Measurements from ENCODE around the gene UBAC2.

The UBAC2 gene

GRCh38 chr13:99161512-99161911 is 39.1 kb upstream of the UBAC2 start:
- FAIRE-seq = no peak
- no peak for DNase-seq (ENCODE audit: insufficient read length, low spot score)
- TF ChIP-seq SPI1 (IDR thresholded peaks at IDR 0.05; ENCODE audit: low read depth, low read length) (no peak), TAF1 (IDR thresholded peaks at IDR 0.05; ENCODE audit: low read depth, low read length) (no peak), POLR2A (IDR thresholded peaks at IDR 0.05; ENCODE audit: low read depth, low read length) (no peak), POLR2AphosphoS5 (IDR thresholded peaks at IDR 0.05; ENCODE audit: low read depth, low read length) (no peak), POU2F2 (IDR thresholded peaks at IDR 0.05; ENCODE audit: low read depth, low read length) (no peak), PAX5 (IDR thresholded peaks at IDR 0.05; ENCODE audit: insufficient read depth, low read length, severe bottlenecking) (no peak)

GRCh38 chr13:99162567-99163361 is 37.9 kb upstream of the UBAC2 start:
- FAIRE-seq (no peak), DNase-seq (ENCODE audit: insufficient read length, low spot score) (no peak)
- TF ChIP-seq POLR2A (IDR thresholded peaks at IDR 0.05; ENCODE audit: low read depth, low read length) = no peak

- FAIRE-seq (no peak), DNase-seq (ENCODE audit: insufficient read length, low spot score) (no peak)
- TF ChIP-seq POU2F2 (IDR thresholded peaks at IDR 0.05; ENCODE audit: low read depth, low read length) = no peak
- TF ChIP-seq TAF1 (IDR thresholded peaks at IDR 0.05; ENCODE audit: low read depth, low read length) = no peak
- no peak for TF ChIP-seq POLR2AphosphoS5 (IDR thresholded peaks at IDR 0.05; ENCODE audit: low read depth, low read length)
- no peak for TF ChIP-seq PAX5 (IDR thresholded peaks at IDR 0.05; ENCODE audit: insufficient read depth, low read length, severe bottlenecking)
- no peak for TF ChIP-seq POLR2A (IDR thresholded peaks at IDR 0.05; ENCODE audit: low read depth, low read length)
- no peak for TF ChIP-seq SPI1 (IDR thresholded peaks at IDR 0.05; ENCODE audit: low read depth, low read length)
Observed at GRCh38 chr13:99164226-99164625, 36.4 kb upstream of the UBAC2 start.

- TF ChIP-seq POLR2AphosphoS5 (IDR thresholded peaks at IDR 0.05; ENCODE audit: low read depth, low read length) = no peak
- no peak for TF ChIP-seq POLR2A (IDR thresholded peaks at IDR 0.05; ENCODE audit: low read depth, low read length)
- no peak for TF ChIP-seq PAX5 (IDR thresholded peaks at IDR 0.05; ENCODE audit: insufficient read depth, low read length, severe bottlenecking)
- TF ChIP-seq SPI1 (IDR thresholded peaks at IDR 0.05; ENCODE audit: low read depth, low read length) = no peak
- TF ChIP-seq POU2F2 (IDR thresholded peaks at IDR 0.05; ENCODE audit: low read depth, low read length) = no peak
- FAIRE-seq (no peak), DNase-seq (ENCODE audit: insufficient read length, low spot score) (no peak)
Observed at GRCh38 chr13:99165753-99166587, 34.7 kb upstream of the UBAC2 start.

- no peak for FAIRE-seq
Observed at GRCh38 chr13:99172951-99173350, 27.7 kb upstream of the UBAC2 start.

GRCh38 chr13:99173606-99174005 is 27.0 kb upstream of the UBAC2 start:
- no peak for DNase-seq (ENCODE audit: insufficient read length, low spot score)
- FAIRE-seq = no peak
- TF ChIP-seq SPI1 (IDR thresholded peaks at IDR 0.05; ENCODE audit: low read depth, low read length) (no peak), POU2F2 (IDR thresholded peaks at IDR 0.05; ENCODE audit: low read depth, low read length) (no peak), POLR2A (IDR thresholded peaks at IDR 0.05; ENCODE audit: low read depth, low read length) (no peak), PAX5 (IDR thresholded peaks at IDR 0.05; ENCODE audit: insufficient read depth, low read length, severe bottlenecking) (no peak), TAF1 (IDR thresholded peaks at IDR 0.05; ENCODE audit: low read depth, low read length) (no peak), POLR2AphosphoS5 (IDR thresholded peaks at IDR 0.05; ENCODE audit: low read depth, low read length) (no peak)

More at GRCh38 chr13:99172951-99173350, 27.7 kb upstream of the UBAC2 start:
- DNase-seq (ENCODE audit: insufficient read length, low spot score) = no peak
- no peak for TF ChIP-seq PAX5 (IDR thresholded peaks at IDR 0.05; ENCODE audit: insufficient read depth, low read length, severe bottlenecking)
- TF ChIP-seq POLR2AphosphoS5 (IDR thresholded peaks at IDR 0.05; ENCODE audit: low read depth, low read length) = no peak
- no peak for TF ChIP-seq POLR2A (IDR thresholded peaks at IDR 0.05; ENCODE audit: low read depth, low read length)
- no peak for TF ChIP-seq POU2F2 (IDR thresholded peaks at IDR 0.05; ENCODE audit: low read depth, low read length)
- TF ChIP-seq TAF1 (IDR thresholded peaks at IDR 0.05; ENCODE audit: low read depth, low read length) = no peak
- no peak for TF ChIP-seq SPI1 (IDR thresholded peaks at IDR 0.05; ENCODE audit: low read depth, low read length)

- TF ChIP-seq POU2F2 (IDR thresholded peaks at IDR 0.05; ENCODE audit: low read depth, low read length) = no peak
- no peak for TF ChIP-seq POLR2A (IDR thresholded peaks at IDR 0.05; ENCODE audit: low read depth, low read length)
- TF ChIP-seq SPI1 (IDR thresholded peaks at IDR 0.05; ENCODE audit: low read depth, low read length) = no peak
- no peak for TF ChIP-seq TAF1 (IDR thresholded peaks at IDR 0.05; ENCODE audit: low read depth, low read length)
- TF ChIP-seq POLR2AphosphoS5 (IDR thresholded peaks at IDR 0.05; ENCODE audit: low read depth, low read length) = no peak
- TF ChIP-seq PAX5 (IDR thresholded peaks at IDR 0.05; ENCODE audit: insufficient read depth, low read length, severe bottlenecking) = no peak
- DNase-seq (ENCODE audit: insufficient read length, low spot score) = no peak
- no peak for FAIRE-seq
Observed at GRCh38 chr13:99174533-99175100, 26.0 kb upstream of the UBAC2 start.

GRCh38 chr13:99176309-99177276 is 24.1 kb upstream of the UBAC2 start:
- FAIRE-seq = peak; percentile 97
- peak; percentile 74 for DNase-seq (ENCODE audit: insufficient read length, low spot score)
- 0 out of 2 replicates have a peak, but pooled peaks have one; percentile 17 for TF ChIP-seq POU2F2 (IDR thresholded peaks at IDR 0.05; ENCODE audit: low read depth, low read length)
- no peak for TF ChIP-seq POLR2A (IDR thresholded peaks at IDR 0.05; ENCODE audit: low read depth, low read length)
